HG03196 (cell line): ENCODE results near the gene KIF26B.
"Not testable (repeated sequence)": the region's sequence is repeated elsewhere in the genome, so short reads cannot be mapped to it uniquely, and the experiment has no call there.

Source experiments
- ATAC-seq: cut with Tn5 transposase; IDR thresholded peaks from one replicate; pipeline ENCODE4 v1.9.1; 2021; ENCODE audit not compliant: unreplicated experiment

The KIF26B gene

DNA sequence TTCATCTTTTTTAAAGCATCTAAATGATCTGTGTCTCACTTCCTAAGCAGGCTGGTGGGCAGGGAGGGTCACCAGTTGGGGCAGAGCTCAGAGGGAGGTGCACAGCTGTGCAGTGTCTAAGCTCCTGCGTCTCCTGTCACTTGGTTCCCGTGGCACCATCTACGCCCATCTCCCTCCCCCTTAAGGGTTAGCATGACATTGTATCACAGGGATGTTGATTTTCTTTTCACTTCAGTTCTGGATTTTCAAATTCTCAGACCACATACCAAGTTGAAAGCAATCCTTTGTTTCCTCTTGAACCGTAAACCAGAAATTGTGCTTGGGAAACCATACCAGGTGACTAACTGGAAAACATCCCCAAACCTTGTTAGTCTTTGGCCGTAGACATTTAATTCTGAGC, 187.0 kb downstream of the KIF26B start:
- no peak for ATAC-seq

GRCh38 chr1:245345191-245345884, 190.6 kb downstream of the KIF26B start:
- no peak for ATAC-seq

DNA sequence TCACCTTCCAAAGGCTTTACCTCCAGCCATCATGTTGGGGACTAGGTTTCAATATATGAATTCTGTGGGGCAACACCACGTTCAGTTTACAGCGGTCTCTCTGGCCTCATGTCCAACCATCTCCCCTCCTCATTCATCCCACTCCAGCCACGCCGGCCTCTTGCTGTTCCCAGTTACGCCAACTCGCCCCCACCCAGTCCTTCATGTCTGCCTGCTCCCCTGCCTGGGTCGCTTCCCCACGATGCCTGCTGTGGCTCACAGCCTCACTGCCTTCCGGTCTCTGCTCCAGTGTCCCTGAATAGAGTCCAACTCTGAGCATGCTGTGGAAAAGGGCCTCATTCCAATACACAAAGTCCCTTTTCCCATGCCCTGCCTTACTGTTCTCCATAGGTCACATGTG, 193.8 kb downstream of the KIF26B start:
- ATAC-seq, result no peak

DNA sequence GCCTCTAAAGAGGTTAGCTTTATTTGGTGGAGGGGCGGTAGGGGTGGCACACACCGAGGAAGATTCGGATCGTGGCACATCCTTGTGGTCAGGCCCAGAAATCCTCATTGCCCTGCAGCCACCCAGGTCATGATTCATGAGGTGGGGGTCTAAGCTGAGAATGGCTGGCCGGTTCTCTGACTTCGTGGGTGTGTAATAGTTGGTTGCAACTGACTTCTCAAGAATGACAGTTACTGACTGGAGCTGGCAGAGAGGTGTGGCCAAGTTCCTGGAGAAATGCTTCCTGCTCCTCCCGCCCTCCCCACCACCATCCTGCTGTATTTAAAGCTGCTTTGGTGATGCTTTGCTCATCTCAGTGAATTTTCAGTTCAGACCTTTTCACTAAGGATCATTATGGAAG, 198.6 kb downstream of the KIF26B start:
- no peak for ATAC-seq

DNA sequence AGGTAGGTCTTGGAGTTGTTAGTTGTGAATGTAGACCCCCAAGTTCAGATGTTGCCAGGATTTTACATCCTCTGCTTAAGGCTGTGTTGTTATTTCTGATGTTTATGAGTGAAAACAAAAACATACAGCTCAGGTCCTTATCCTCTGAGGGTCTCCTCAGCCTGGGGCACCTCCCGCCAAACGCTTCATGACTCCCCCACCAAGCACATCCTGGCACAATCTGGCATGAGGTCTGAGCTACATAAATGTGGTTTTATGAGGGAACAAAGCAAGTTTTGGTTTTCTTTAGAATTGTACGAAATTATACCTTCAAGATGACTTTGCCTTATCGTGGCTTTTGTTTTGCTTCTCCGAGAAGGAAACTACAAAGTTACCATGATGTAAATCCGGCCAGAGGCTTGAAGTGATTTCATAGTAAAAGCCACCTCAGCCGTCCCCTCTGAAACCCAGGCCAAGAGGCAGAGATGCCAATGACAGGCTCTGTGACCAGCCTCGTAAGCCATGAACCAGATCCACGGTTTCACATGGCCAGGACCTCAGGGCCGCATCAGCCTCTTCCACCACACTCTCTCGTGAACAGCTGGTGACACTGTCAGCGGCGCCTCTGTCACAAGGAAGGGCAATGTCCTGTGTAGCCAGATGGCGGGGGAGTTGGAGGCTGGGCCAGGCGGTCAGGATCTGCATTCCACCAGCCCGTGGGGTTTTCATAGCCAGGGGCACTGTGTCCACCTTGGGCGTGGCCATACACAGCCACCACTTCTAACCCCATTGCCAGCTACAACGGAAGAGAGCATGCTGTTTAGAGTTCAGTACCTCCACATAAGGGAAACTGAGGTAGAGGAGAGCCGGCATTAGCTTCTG, 199.4 kb downstream of the KIF26B start:
- no peak for ATAC-seq

- ATAC-seq, result not testable (repeated sequence)
Measured at GRCh38 chr1:245355851-245356630, 201.3 kb downstream of the KIF26B start.

- ATAC-seq, result no peak
Measured at GRCh38 chr1:245356891-245357585, 202.3 kb downstream of the KIF26B start.

GRCh38 chr1:245359101-245359680, 204.4 kb downstream of the KIF26B start:
- ATAC-seq, result not testable (repeated sequence)

GRCh38 chr1:245361065-245361464, 206.3 kb downstream of the KIF26B start:
- ATAC-seq, result no peak

DNA sequence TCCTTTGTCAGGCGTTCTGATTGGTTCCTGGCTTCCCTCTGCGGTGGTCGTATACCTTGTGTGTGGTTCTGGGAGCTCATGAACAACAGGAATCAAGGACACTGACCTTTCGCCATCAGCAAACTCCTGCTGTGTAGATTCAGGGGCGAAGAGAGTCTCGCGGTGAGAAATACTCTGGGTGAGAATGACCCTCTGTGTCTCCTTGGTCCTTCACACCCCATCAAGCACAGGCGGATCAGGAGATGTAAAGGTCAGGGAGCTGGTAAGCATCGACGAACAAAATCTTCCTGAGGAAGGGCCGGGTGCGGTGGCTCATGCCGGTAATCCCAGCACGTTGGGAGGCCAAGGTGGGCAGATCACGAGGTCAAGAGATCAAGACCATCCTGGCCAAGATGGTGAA, 207.2 kb downstream of the KIF26B start:
- no peak for ATAC-seq

DNA sequence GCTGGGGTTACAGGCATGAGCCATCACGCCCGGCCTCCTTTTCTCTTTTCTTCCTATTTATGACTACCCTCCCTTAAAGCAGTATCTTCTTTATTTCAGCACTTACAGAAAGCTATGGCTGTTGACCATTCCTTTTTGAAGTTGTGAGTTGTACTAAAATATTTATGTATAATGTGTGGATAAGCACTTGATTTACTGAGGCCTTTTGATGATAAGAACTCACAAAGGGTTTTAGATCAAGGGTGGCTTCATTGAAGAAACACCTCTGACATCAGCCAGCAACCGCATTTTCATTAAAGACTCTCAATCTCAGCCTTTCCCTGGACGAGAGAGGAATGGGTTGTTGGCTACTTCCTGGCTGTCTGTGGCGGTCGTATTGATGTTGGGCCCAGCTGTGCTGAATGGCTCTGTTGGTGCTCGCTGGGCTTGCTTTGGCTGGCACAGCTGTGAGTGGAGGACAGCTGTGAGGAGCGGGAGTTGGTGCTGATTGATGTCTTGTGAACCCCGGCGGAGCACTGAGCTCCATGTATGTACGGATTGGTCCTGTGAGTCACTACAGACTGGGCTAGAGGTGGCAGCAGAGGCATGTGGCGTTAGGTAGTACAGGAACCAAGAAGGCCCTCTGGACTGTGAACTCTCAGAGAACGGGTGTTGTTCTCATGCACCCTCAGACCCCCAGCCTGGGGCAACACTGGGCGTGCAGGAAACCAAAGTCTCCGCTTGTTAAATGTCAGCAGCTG, 208.8 kb downstream of the KIF26B start:
- no peak for ATAC-seq

DNA sequence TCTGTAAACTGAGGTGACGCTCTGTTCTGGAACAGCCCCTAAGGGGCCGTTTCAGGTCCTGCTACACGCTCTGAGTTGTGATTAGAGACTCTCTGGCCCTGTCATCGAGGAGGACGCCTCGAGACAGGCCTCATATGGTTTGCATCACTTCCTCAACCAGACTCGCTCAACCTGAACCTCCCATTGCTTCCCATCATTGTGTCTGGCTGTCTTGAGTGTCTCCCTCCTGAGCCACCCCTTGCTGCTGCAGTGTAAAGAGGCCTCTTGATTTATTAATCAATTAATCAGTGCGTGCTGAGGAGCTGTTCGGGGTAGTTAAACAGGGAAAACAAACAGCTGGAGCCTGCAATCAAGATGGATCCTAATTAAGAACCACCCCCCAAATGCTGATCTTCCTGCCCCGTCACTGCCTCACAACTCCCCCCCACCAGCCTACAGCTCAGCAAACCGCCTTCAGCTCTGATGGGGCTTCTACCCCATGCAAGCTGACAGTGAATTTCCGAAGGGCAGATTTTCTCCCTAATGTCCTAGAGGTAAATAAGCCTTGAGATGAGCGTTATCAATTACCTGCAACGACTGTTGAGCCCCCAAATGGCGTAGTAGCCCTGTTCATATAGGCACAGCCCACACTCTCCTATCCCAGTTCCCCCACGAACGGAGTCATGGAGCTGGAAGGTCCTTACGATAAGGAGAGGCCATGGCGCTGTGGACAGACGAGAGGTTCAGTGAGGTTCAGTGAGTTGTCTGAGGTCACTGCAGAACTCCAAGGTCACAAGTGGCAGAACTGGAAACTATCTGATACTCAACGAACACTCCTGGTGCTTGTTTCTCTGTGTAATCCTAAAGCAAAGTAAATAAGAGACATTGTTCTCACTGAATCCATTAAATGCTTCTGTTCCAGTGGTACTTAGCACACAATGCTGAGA, 210.6 kb downstream of the KIF26B start:
- no peak for ATAC-seq

DNA sequence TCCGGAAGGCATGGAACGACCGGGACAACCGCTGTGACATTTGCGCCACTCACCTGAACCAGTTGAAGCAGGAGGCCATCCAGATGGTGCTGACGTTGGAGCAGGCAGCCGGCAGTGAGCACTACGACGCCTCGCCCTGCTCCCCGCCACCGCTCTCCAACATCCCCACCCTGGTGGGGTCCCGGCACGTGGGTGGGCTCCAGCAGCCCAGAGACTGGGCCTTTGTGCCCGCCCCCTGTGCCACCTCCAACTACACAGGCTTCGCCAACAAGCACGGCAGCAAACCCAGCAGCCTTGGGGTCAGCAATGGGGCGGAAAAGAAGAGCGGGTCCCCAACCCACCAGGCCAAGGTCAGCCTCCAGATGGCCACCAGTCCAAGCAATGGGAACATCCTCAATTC, 212.1 kb downstream of the KIF26B start:
- no peak for ATAC-seq

GRCh38 chr1:245370175-245370825, 215.5 kb downstream of the KIF26B start:
- no peak for ATAC-seq

GRCh38 chr1:245370905-245371581, 216.3 kb downstream of the KIF26B start:
- no peak for ATAC-seq

GRCh38 chr1:245373131-245373530, 218.3 kb downstream of the KIF26B start:
- ATAC-seq, result no peak

DNA sequence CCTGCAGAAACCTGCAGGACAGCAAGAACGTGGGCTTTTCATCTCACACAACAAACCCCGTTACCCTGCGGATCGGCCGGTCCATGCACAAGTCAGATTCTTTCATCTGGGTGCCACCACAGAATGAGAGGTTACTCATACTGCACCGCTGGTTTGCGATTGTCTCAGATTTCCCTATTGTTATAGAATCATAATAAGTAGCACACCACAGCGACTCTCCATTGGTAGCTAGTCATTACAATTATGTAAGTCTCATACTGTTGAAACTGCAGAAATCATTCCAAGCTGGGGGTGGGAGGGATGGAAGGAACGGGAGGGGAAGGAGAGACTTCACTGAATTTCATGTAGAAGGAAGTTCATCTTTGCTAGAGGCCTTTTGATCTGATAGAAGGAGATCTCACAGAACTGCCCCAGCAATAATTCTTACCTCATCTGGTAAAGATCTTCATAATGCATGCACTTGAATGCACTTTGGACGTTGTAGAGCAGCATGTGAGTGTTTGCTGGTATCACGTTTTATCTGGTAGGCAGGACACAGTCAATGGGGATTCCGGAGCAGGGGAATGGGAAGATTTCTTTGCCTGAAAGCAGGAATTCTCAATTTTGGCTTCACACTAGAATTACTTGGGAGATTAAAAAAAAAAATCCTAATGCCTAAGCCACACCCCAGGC, 221.1 kb downstream of the KIF26B start:
- no peak for ATAC-seq
